ENCODE data around the gene RNASEL.

Gene RNASEL

DNA sequence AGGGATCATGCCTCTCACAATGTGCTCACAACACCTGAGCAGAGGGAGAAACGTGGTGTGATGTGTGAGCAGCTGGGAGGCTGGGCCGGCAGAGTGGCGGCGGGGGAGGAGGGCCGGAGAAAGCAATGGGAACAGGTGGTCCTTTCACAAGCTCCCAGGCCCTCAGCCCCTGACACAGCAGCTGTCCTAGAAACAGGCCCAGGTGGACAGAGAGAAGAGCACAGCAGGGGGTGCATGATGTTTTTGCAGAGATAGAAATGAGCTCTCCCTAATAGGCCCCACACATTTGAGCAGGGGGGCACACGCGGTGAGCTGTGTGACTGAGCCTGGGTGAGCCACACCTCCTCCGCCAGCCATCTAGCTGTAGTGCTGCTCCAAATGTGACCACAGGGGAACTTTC is 22.7 kb upstream of the RNASEL start:
- DNase-seq (ENCODE audit: low read depth) = no peak
- TF ChIP-seq CTCF (conservative IDR thresholded peaks at IDR 0.05; ENCODE audit: low read depth, low read length) = no peak
- H3K4me3 ChIP-seq (ENCODE audit: low read depth, low read length) = no peak overlapping the region

- no peak overlapping the region for H3K4me3 ChIP-seq (ENCODE audit: low read depth, low read length)
- no peak for DNase-seq (ENCODE audit: low read depth)
- no peak for TF ChIP-seq CTCF (conservative IDR thresholded peaks at IDR 0.05; ENCODE audit: low read depth, low read length)
Observed at GRCh38 chr1:182611326-182611725, 22.3 kb upstream of the RNASEL start.

DNA sequence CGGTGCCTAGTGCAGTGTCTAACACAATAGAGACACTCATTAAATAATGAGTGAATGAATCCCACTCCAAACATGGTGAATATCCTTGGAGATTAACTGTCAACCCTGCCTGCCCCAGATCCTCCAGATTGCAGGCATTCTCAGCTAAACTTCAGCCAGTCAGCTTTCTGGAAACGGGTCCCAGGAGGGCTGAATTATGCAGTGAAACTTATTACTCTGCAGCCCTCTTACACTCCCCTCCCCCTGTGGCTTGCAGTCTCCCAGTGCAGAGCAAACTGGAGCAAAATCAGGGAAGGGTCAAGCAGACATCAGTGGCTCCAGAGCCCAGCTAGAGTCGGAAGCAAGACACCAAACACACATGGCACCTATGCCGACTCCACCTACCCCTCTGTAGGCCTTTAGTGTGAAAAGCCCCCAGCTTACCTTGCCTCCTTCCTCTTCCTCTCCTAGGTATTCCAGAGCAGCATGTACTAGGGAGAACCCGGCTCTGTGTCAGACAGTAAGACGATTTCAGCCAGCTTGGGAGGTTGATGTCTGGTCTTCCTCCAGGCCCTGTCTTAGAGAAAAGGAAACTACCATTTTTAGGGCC is 21.6 kb upstream of the RNASEL start:
- TF ChIP-seq CTCF (conservative IDR thresholded peaks at IDR 0.05; ENCODE audit: low read depth, low read length) = no peak
- no peak for DNase-seq (ENCODE audit: low read depth)
- no peak overlapping the region for H3K4me3 ChIP-seq (ENCODE audit: low read depth, low read length)

DNA sequence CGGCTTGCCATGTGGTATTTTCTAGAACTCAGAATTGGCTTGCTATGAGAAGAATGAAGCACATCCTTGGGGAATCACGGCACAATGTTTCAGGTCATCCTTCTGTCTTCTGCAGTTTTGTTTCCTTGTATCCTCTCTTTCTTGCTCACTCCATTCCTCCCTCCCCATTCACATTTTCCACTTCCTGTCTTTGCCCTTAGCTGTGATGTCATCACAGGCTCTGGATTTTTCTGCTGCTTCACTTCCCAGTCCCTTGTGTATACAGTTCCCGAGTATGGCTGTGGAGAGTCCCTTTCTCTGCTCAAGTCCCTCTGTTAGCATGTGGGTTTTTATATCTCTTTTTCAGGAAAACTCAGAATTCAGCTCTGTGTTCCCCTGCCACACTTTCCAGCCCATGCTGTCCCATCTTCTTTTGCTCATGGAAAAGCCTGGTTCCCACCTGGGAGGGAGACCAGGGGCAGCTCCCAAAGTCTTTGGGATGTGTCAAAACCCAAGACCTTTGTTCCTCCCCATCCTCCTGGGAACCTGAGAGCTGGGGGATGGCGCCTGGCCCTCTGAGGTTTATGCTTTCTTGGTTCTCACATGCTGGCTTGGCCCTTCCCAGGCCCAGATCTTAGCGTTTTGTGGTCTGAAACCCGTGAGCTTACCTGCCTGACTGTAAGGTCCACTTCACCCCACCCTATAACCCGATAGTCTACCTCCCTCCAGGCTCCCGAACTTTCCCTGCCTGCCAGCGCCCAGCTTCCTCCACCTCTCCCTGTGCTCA is 20.0 kb upstream of the RNASEL start:
- TF ChIP-seq CTCF (conservative IDR thresholded peaks at IDR 0.05; ENCODE audit: low read depth, low read length) = no peak
- DNase-seq (ENCODE audit: low read depth) = peak; percentile 50
- no peak overlapping the region for H3K4me3 ChIP-seq (ENCODE audit: low read depth, low read length)

GRCh38 chr1:182608236-182608635 is 19.2 kb upstream of the RNASEL start:
- no peak for TF ChIP-seq CTCF (conservative IDR thresholded peaks at IDR 0.05; ENCODE audit: low read depth, low read length)
- no peak overlapping the region for H3K4me3 ChIP-seq (ENCODE audit: low read depth, low read length)

DNA sequence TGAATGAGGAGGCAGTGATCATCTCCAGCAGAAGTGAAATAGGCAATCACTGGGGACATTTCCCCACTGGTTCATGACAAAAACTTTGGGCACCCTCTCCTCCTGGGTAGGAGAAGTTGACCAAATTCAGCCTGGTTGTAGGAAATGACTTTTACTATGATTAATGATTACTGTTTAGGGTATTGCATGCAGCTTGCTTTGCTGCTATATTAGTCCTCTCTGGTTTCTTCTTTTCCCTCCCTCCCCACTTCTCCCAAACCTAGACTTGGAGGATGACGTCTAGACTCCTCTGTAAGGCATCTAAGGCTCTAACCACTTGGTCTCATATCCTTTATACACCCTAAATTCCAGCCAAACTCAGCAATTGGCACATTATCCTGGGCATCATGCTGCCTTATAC is 18.5 kb upstream of the RNASEL start:
- no peak overlapping the region for H3K4me3 ChIP-seq (ENCODE audit: low read depth, low read length)
- TF ChIP-seq CTCF (conservative IDR thresholded peaks at IDR 0.05; ENCODE audit: low read depth, low read length) = no peak
- DNase-seq (ENCODE audit: low read depth) = no peak

More at GRCh38 chr1:182608236-182608635, 19.2 kb upstream of the RNASEL start:
- DNase-seq (ENCODE audit: low read depth) = no peak
